ENCODE data around the gene ARSH. TPM values are rescaled to one million over a fixed set of nuclear protein-coding genes. Genes with fewer than 3 reads are reported as not detected.

Gene ARSH
- not detected in 2 replicates for total RNA-seq

GRCh38 chrX:3006495-3006894 is at the start of gene ARSH:
Gene ARSH, plus strand, starts transcription at chrX:3006546. Its CDS starts 67 bp downstream, at chrX:3006613.

Other genes starting within 250 kb of the ARSH start
- 2.0 and 4.9 TPM in 2 replicates for gene GYG2, start 177.6 kb upstream of the ARSH start, total RNA-seq
- 19.4 and 42.7 TPM in 2 replicates for gene ARSD, start 77.2 kb upstream of the ARSH start, total RNA-seq
- gene ARSF, start 34.9 kb downstream of the ARSH start, total RNA-seq, result not detected in 2 replicates